ENCODE measurements around the gene LCT. TPM values are rescaled to one million over a fixed set of nuclear protein-coding genes. Genes with fewer than 3 reads are reported as not detected.

The LCT gene
- total and polyA plus RNA-seq, 8 donors: 0.07 to 0.24 (median 0.15) TPM

DNA sequence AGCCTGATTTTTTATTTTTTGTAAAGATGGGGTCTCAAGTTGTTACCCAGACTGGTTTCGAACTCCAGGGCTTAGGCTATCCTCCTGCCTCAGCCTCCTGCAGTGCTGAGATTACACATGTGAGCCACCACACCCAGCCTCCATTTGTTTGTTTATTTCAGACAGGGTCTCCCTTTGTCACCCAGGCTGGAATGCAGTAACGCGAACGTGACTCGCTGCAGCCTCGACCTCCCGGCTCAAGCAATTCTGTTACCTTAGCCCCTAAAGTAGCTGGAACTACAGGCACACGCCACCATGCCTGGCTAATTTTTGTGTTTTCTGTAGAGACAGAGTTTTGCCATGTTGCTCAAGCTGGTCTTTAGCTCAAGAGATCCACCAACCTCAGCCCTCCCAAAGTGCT lies 68.1 kb downstream of the LCT start:
- intact Hi-C loops (cut with DNase I): no loop called here
- H3K36me3 ChIP-seq: peaks cover 0 to 99% of the 10 kb centered on the region in 2 donors
- no peak overlapping the region for H3K27ac ChIP-seq
- DNase-seq (no peak), ATAC-seq (no peak)
- H3K27me3 ChIP-seq: no peaks in the 10 kb centered on the region
- no peak overlapping the region for H3K4me3 ChIP-seq
- TF ChIP-seq, protein P1, sequence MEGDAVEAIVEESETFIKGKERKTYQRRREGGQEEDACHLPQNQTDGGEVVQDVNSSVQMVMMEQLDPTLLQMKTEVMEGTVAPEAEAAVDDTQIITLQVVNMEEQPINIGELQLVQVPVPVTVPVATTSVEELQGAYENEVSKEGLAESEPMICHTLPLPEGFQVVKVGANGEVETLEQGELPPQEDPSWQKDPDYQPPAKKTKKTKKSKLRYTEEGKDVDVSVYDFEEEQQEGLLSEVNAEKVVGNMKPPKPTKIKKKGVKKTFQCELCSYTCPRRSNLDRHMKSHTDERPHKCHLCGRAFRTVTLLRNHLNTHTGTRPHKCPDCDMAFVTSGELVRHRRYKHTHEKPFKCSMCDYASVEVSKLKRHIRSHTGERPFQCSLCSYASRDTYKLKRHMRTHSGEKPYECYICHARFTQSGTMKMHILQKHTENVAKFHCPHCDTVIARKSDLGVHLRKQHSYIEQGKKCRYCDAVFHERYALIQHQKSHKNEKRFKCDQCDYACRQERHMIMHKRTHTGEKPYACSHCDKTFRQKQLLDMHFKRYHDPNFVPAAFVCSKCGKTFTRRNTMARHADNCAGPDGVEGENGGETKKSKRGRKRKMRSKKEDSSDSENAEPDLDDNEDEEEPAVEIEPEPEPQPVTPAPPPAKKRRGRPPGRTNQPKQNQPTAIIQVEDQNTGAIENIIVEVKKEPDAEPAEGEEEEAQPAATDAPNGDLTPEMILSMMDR (IDR thresholded peaks at IDR 0.05): no peak
- no peaks in the 10 kb centered on the region for H3K9me3 ChIP-seq
- H3K4me1 ChIP-seq: no peaks in the 10 kb centered on the region

DNA sequence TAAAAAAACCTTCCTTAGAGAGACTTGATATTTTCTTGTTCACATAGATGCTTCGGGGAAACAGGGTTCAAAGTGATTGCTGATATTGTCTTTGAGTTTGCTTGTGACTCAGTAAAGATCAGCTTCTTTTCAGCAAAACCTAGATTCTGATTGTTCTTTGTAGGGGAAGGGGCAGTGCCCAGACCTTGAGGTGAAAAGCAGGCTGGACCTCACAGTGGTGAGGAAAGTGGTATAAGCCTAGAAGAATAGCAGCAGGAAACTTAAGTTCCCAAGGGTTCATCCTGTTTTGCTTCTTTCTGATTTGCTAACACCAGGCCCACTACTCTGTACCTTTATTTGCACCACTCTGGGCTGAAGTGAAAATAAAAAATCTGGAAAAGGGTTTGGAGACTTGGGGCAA lies 74.5 kb downstream of the LCT start:
- H3K4me1 ChIP-seq: no peaks in the 10 kb centered on the region
- DNase-seq (no peak), ATAC-seq (no peak)
- no peaks in the 10 kb centered on the region for H3K27me3 ChIP-seq
- H3K36me3 ChIP-seq: peaks cover 0 to 98% of the 10 kb centered on the region in 2 donors
- TF ChIP-seq, protein P1 (IDR thresholded peaks at IDR 0.05): no peak
- H3K4me3 ChIP-seq: no peak overlapping the region
- intact Hi-C loops (cut with DNase I): no loop called here
- H3K9me3 ChIP-seq: peaks cover 0 to 1% of the 10 kb centered on the region in 2 donors
- no peak overlapping the region for H3K27ac ChIP-seq

DNA sequence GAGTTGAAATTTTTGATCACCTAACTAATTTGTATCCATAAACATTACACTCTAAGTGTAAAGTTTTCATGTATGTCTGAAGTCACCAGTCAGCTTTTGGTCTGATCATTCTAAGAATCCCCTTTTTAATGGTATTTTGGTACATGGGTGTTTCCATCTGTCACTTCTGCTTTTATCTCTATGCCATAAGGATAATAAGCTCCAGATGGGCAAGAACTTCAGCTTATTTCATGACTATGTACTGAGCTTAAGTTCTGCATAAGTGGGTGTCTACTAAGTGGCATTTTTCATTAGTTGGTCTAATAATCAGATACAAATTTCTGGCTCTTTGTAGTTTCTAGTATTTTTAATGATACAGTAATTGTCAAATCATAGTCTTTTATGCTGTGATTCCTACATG lies 75.0 kb downstream of the LCT start:
- no peak for DNase-seq
- H3K4me3 ChIP-seq: no peak overlapping the region
- ATAC-seq: no peak
- intact Hi-C loops (cut with DNase I): no loop called here
- peaks cover 0 to 98% of the 10 kb centered on the region in 2 donors for H3K36me3 ChIP-seq
- no peaks in the 10 kb centered on the region for H3K4me1 ChIP-seq
- peaks cover 0 to 6% of the 10 kb centered on the region in 2 donors for H3K9me3 ChIP-seq
- TF ChIP-seq, protein P1 (IDR thresholded peaks at IDR 0.05): no peak
- H3K27me3 ChIP-seq: no peaks in the 10 kb centered on the region
- H3K27ac ChIP-seq: no peak overlapping the region

DNA sequence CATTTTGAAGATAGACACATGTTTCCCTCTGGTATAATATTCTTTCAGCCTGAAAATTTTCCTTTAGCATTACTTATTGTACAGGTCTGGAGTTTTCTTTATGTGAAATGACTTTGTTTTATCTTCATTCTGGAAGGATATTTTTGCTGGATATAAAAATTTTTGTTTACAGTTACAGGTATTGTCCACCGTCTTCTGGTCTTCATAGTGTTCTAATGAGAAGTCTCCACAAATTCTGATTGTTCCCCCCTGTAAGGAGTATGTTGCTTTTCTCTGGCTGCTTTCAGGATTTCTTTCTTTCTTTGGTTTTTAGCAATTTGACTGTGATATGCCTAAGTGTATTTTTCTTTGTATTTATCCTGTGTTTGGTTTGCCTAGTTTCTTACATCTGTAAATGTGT lies 80.3 kb downstream of the LCT start:
- Histone ChIP-seq H3K27me3 (no peaks in the 10 kb centered on the region), H3K4me1 (no peaks in the 10 kb centered on the region), H3K27ac (no peak overlapping the region), H3K4me3 (no peak overlapping the region), H3K9me3 (peaks cover 0 to 17% of the 10 kb centered on the region in 2 donors), H3K36me3 (peaks cover 4 to 98% of the 10 kb centered on the region in 2 donors)
- TF ChIP-seq, protein P1 (IDR thresholded peaks at IDR 0.05): no peak
- no peak for DNase-seq
- ATAC-seq: no peak
- intact Hi-C loops (cut with DNase I): no loop called here

DNA sequence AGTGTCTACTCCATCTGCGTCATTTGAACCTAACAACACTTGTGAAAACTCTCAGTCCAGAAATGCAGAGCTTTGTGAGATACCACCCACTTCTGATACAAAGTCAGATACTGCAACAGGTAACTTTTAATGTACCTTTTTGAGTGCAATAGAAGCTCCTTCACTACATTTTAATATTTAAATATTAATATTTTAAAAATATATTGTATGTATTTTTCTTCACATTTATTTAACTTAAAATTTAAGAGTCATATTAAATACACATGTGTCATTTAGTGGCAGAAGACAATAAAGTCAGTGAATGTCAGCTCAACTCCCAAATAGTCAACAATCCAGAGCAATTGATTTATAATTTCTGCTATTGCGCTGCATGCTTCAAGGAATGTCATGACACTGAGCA lies 81.4 kb downstream of the LCT start:
- Histone ChIP-seq H3K36me3 (peaks cover 4 to 94% of the 10 kb centered on the region in 2 donors), H3K4me1 (no peaks in the 10 kb centered on the region), H3K4me3 (no peak overlapping the region), H3K9me3 (peaks cover 0 to 17% of the 10 kb centered on the region in 2 donors), H3K27me3 (no peaks in the 10 kb centered on the region), H3K27ac (no peak overlapping the region)
- intact Hi-C loops (cut with DNase I): no loop called here
- ATAC-seq (no peak), DNase-seq (no peak)
- TF ChIP-seq, protein P1 (IDR thresholded peaks at IDR 0.05): no peak

Data from left lung (tissue), 10 donors.